K562 (cell line): ENCODE measurements around the gene EPSTI1. TPM values are rescaled to one million over a fixed set of nuclear protein-coding genes. Genes with fewer than 3 reads are reported as not detected.

ENCODE experiments used
- E2F6 ChIP-seq, 2 experiments: IDR thresholded peaks; 2 replicates each; pipeline ENCODE4 v1.6.1; 2011; ENCODE audit warnings: borderline replicate concordance in 1 of 2, control low read depth in 1 of 2, low read depth in 1 of 2, low read length in 1 of 2, mild to moderate bottlenecking in 1 of 2, mixed read lengths in 1 of 2, moderate library complexity in 1 of 2; ENCODE audit not compliant: insufficient read depth in 1 of 2, insufficient read length in 1 of 2, poor library complexity in 1 of 2, severe bottlenecking in 1 of 2; ENCODE audit errors: extremely low read depth in 1 of 2
- EP300 ChIP-seq: IDR thresholded peaks from 2 replicates; pipeline ENCODE4 v1.6.1; 2012; ENCODE audit warnings: low read length, improper control_type of control experiment
- KDM5B ChIP-seq: fragments of 200-600 bp; sonication (generic); IDR thresholded peaks from 2 replicates; pipeline ENCODE4 v1.6.1; 2012; ENCODE audit warnings: low read depth, mild to moderate bottlenecking, moderate library complexity, low read length, control low read depth, inconsistent platforms; ENCODE audit not compliant: insufficient replicate concordance
- KLF10 ChIP-seq: fragments of 250-450 bp; sonication (Bioruptor Pico); IDR thresholded peaks from 2 replicates; pipeline ENCODE4 v1.6.1; 2021; ENCODE audit warnings: matching md5 sums
- MAFF ChIP-seq: IDR thresholded peaks from 2 replicates; pipeline ENCODE4 v1.6.1; 2012; ENCODE audit warnings: low read length, improper control_type of control experiment
- NCOA2 ChIP-seq, 2 experiments: fragments of 450-650 bp; IDR thresholded peaks; 2 replicates each; pipeline ENCODE4 v1.6.1; 2018; ENCODE audit warnings: mild to moderate bottlenecking in 2 of 2, moderate library complexity in 1 of 2; ENCODE audit not compliant: partially characterized antibody in 2 of 2
- NR1H2 ChIP-seq: sonication (generic); formaldehyde crosslinking; IDR thresholded peaks from 2 replicates; pipeline ENCODE4 v1.4.0; 2020; ENCODE audit warnings: mild to moderate bottlenecking, missing genetic modification reagents
- NR4A1 ChIP-seq, 2 experiments: fragments of 250-450 bp in 1 of 2; fragments of 450-650 bp in 1 of 2; sonication (Bioruptor Pico) in 1 of 2; IDR thresholded peaks; 2 replicates each; pipeline versions ENCODE4 v1.4.0 to v1.6.1; 2016 to 2020; ENCODE audit warnings: mild to moderate bottlenecking in 2 of 2, missing compliant biosample characterization in 1 of 2, missing genetic modification characterization in 1 of 2, moderate library complexity in 1 of 2
- SAP30 ChIP-seq: fragments of 200-600 bp; sonication (generic); IDR thresholded peaks from 2 replicates; pipeline ENCODE4 v1.6.1; 2012; ENCODE audit warnings: borderline replicate concordance, low read depth, mild to moderate bottlenecking, moderate library complexity, low read length, control low read depth, inconsistent platforms; ENCODE audit not compliant: insufficient read depth, poor library complexity, severe bottlenecking
- TCF7 ChIP-seq: sonication (generic); IDR thresholded peaks from 2 replicates; pipeline ENCODE4 v1.6.1; 2016; ENCODE audit warnings: antibody characterized with exemption, borderline replicate concordance
- ZBTB11 ChIP-seq, 3 experiments: fragments of 200-800 bp in 1 of 3; fragments of 250-450 bp in 1 of 3; fragments of 450-650 bp in 1 of 3; sonication (Bioruptor Pico) in 1 of 3; sonication (Bioruptor generic) in 1 of 3; formaldehyde crosslinking in 1 of 3; IDR thresholded peaks; 2 replicates each; pipeline versions ENCODE4 v1.6.1 to v1.8.0; 2016 to 2022; ENCODE audit warnings: mild to moderate bottlenecking in 2 of 3, missing genetic modification characterization in 2 of 3, missing compliant biosample characterization in 1 of 3, moderate library complexity in 1 of 3
- ZNF41 ChIP-seq: fragments of 250-450 bp; sonication (Bioruptor Pico); conservative IDR thresholded peaks from 2 replicates; pipeline ENCODE4 v1.4.0; 2020; ENCODE audit warnings: mild to moderate bottlenecking
- ZNF589 ChIP-seq: fragments of 200-800 bp; sonication (Bioruptor generic); IDR thresholded peaks from 2 replicates; pipeline ENCODE4 v1.6.1; 2016; ENCODE audit warnings: low read depth, missing genetic modification characterization, missing compliant biosample characterization
- ZNF764 ChIP-seq: fragments of 250-450 bp; sonication (Bioruptor Pico); IDR thresholded peaks from 2 replicates; pipeline ENCODE4 v1.4.0; 2020; ENCODE audit warnings: low read depth, mild to moderate bottlenecking, moderate library complexity
- polyA plus RNA-seq, 8 experiments: library from polyadenylated mRNA; depleted of rRNA in 4 of 8; stranded (reverse) in 5 of 8; unstranded in 3 of 8; fragments of >200 nt; fragmentation: Nextera tagmentation in 2 of 8; fragmentation: Illumina TruSeq in 1 of 8; extraction: Ambion mirVana in 2 of 8; extraction: Trizol in 1 of 8; gene quantifications; 2 replicates each; pipeline versions ENCODE4 v1.2.1 to v1.2.3, GENCODE V29; 2011 to 2014; ENCODE audit warnings: inconsistent platforms in 1 of 8, missing spikeins in 1 of 8
- total RNA-seq, 7 experiments: library from RNA; depleted of rRNA in 6 of 7; stranded (reverse); fragments of >200 nt in 6 of 7; fragmentation: Illumina TruSeq in 2 of 7; extraction: Trizol in 2 of 7; gene quantifications; 2 replicates each; pipeline versions ENCODE4 v1.2.1 to v1.2.3, GENCODE V29; 2011 to 2021; ENCODE audit warnings: low replicate concordance in 1 of 7

Gene EPSTI1
- total and polyA plus RNA-seq, 9 of the 15 experiments (the other 6 are each of a cell fraction or from before 2014, with no cell fraction given), result 0.18 to 1.0 TPM; not detected in 7

- no peak for TF ChIP-seq ZNF41 (CRISPR knock-in tag)
- no peak for TF ChIP-seq NCOA2 (IDR thresholded peaks at IDR 0.05; ENCODE audit: partially characterized antibody in 2 of 2)
- TF ChIP-seq MAFF, result no peak
- no peak for TF ChIP-seq EP300
- no peak for TF ChIP-seq KLF10 (CRISPR knock-in tag)
- no peak for TF ChIP-seq NR4A1 (CRISPR knock-in tag; IDR thresholded peaks at IDR 0.05)
- TF ChIP-seq NR4A1 (tag; IDR thresholded peaks at IDR 0.05), result no peak
- no peak for TF ChIP-seq SAP30
- no peak for TF ChIP-seq ZNF589 (CRISPR knock-in tag)
- no peak for TF ChIP-seq NR1H2 (CRISPR knock-in tag)
- TF ChIP-seq TCF7, result no peak
- TF ChIP-seq ZBTB11 (CRISPR knock-in tag; IDR thresholded peaks at IDR 0.05), result no peak
- no peak for TF ChIP-seq ZNF764 (CRISPR knock-in tag)
- TF ChIP-seq KDM5B, result no peak
- no peak for TF ChIP-seq E2F6 (IDR thresholded peaks at IDR 0.05; ENCODE audit: borderline replicate concordance in 1 of 2, extremely low read depth in 1 of 2, insufficient read depth in 1 of 2, insufficient read length in 1 of 2, low read depth in 1 of 2, low read length in 1 of 2, poor library complexity in 1 of 2, severe bottlenecking in 1 of 2)
- TF ChIP-seq, all 486 proteins: peak for 0
Observed at GRCh38 chr13:42876887-42877545, 115.0 kb downstream of the EPSTI1 start (continued).
